Lower leg skin (tissue), 3 donors: Measurements from ENCODE around the gene LEKR1.

Experiments used
- POLR2A ChIP-seq, 2 donors: fragments of 450-650 bp; IDR thresholded peaks; one replicate each; pipeline ENCODE4 v1.6.1; 2016 to 2017; ENCODE audit warnings: antibody characterized with exemption in 2 of 2, mild to moderate bottlenecking in 1 of 2, moderate library complexity in 1 of 2
- TF ChIP-seq, protein P1 (sequence below), 3 donors: fragments of 450-650 bp; IDR thresholded peaks; one replicate each; pipeline ENCODE4 v1.5.1; 2016; ENCODE audit warnings: antibody characterized with exemption in 3 of 3, mild to moderate bottlenecking in 3 of 3, moderate library complexity in 2 of 3

DNA sequence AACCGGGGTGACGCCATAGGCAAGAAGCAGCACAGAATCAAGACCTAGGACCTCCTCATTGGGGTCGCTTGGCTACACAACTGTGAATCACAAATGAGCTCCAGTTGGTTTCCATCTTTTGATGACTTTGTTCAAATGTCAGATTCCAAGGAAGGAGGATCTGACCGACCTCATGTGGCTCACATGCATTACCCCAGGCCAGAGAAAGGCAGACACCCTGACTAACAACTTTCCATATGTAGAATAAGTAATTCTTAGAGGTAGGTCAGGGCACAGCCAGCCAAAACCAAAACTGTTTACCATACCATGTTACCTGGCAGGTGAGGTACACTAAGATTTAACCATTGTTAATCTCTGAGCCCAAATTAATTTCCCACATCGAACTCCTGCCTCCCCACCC, 237.3 kb downstream of the LEKR1 start:
- TF ChIP-seq, protein P1, sequence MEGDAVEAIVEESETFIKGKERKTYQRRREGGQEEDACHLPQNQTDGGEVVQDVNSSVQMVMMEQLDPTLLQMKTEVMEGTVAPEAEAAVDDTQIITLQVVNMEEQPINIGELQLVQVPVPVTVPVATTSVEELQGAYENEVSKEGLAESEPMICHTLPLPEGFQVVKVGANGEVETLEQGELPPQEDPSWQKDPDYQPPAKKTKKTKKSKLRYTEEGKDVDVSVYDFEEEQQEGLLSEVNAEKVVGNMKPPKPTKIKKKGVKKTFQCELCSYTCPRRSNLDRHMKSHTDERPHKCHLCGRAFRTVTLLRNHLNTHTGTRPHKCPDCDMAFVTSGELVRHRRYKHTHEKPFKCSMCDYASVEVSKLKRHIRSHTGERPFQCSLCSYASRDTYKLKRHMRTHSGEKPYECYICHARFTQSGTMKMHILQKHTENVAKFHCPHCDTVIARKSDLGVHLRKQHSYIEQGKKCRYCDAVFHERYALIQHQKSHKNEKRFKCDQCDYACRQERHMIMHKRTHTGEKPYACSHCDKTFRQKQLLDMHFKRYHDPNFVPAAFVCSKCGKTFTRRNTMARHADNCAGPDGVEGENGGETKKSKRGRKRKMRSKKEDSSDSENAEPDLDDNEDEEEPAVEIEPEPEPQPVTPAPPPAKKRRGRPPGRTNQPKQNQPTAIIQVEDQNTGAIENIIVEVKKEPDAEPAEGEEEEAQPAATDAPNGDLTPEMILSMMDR (IDR thresholded peaks at IDR 0.05): no peak
- no peak for TF ChIP-seq POLR2A (IDR thresholded peaks at IDR 0.05)
